Panc1 (cell line): ENCODE data around the gene PSMA8. TPM values are rescaled to one million over a fixed set of nuclear protein-coding genes. Genes with fewer than 3 reads are reported as not detected.

Source experiments
- ATAC-seq: fragments of 200-7000 bp; cut with Tn5 transposase; 2 replicates; pipeline ENCODE4 v1.9.1; 2020; ENCODE audit warnings: mild to moderate bottlenecking, moderate library complexity
- BruUV-seq: library from RNA; stranded (reverse); fragments of 400-500 nt; replicated peaks from 2 replicates; lab custom pipeline; 2021; lab: Mats Ljungman, UMichigan
- CTCF ChIA-PET: fragments of 300-600 bp; sonication (Branson Sonifier 250); formaldehyde crosslinking; loops from one replicate; lab custom pipeline; 2022; ENCODE audit warnings: antibody characterized with exemption; lab: Charles Lee
- POLR2A ChIA-PET: fragments of 300-600 bp; sonication (Branson Sonifier 250); formaldehyde crosslinking; loops from one replicate; lab custom pipeline; 2022; ENCODE audit warnings: antibody characterized with exemption; lab: Charles Lee
- DNase-seq: peaks from one replicate; pipeline ENCODE4 v3.0.0-alpha.2; 2010; ENCODE audit warnings: low read depth, low spot score
- H3K27ac ChIP-seq: 2 replicates; pipeline ENCODE4 v1.5.1; 2011; ENCODE audit warnings: mild to moderate bottlenecking, low read length, inconsistent platforms
- H3K27me3 ChIP-seq: fragments of 200-500 bp; sonication (Bioruptor generic); 2 replicates; pipeline ENCODE4 v1.6.0; 2014; ENCODE audit warnings: low read length, inconsistent platforms; ENCODE audit not compliant: control insufficient read depth, insufficient read depth
- H3K36me3 ChIP-seq: fragments of 200-500 bp; sonication (Bioruptor generic); 2 replicates; pipeline ENCODE4 v1.5.1; 2014; ENCODE audit warnings: inconsistent platforms, mild to moderate bottlenecking, low read length, moderate library complexity; ENCODE audit not compliant: control insufficient read depth, insufficient read depth
- H3K4me1 ChIP-seq: 2 replicates; pipeline ENCODE4 v1.5.1; 2011; ENCODE audit warnings: inconsistent platforms, mild to moderate bottlenecking, low read length, moderate library complexity; ENCODE audit not compliant: control insufficient read depth, insufficient read depth
- H3K4me3 ChIP-seq, 2 experiments: 2 replicates each; pipeline ENCODE4 v1.5.1; 2011 to 2012; ENCODE audit warnings: low read depth in 2 of 2, low read length in 2 of 2, mild to moderate bottlenecking in 2 of 2, inconsistent platforms in 1 of 2, moderate library complexity in 1 of 2
- H3K9me3 ChIP-seq: fragments of 200-500 bp; sonication (Bioruptor generic); 2 replicates; pipeline ENCODE4 v1.5.1; 2014; ENCODE audit warnings: low read depth, mild to moderate bottlenecking, inconsistent platforms, low read length, moderate library complexity; ENCODE audit not compliant: control insufficient read depth, insufficient read depth
- CTCF ChIP-seq: fragments of 450-650 bp; IDR thresholded peaks from 2 replicates; pipeline ENCODE4 v1.5.1; 2017; ENCODE audit warnings: mild to moderate bottlenecking
- POLR2AphosphoS5 ChIP-seq: IDR thresholded peaks from 2 replicates; pipeline ENCODE4 v1.6.1; 2012; ENCODE audit warnings: mild to moderate bottlenecking, low read depth, low read length, moderate library complexity
- SIN3A ChIP-seq: IDR thresholded peaks from 2 replicates; pipeline ENCODE4 v1.6.1; 2012; ENCODE audit warnings: low read depth, mild to moderate bottlenecking, low read length, moderate library complexity, borderline replicate concordance; ENCODE audit not compliant: insufficient read depth
- TCF7L2 ChIP-seq: IDR thresholded peaks from 2 replicates; pipeline ENCODE4 v1.6.1; 2011; ENCODE audit warnings: mild to moderate bottlenecking, low read depth, low read length, inconsistent platforms
- in situ Hi-C: cut with HindIII; loops from 2 replicates; pipeline ENCODE4 v1.10.0; 2016; ENCODE audit warnings: low sequenced_read_pairs, low pct_unique_long_range_greater_than_20kb
- intact Hi-C: fragments of 100-400 bp; cut with micrococcal nuclease; formaldehyde crosslinking; loops from one replicate; pipeline ENCODE4 v1.10.0; 2022; ENCODE audit not compliant: unreplicated experiment
- total RNA-seq: library from RNA; stranded (reverse); gene quantifications from one replicate; pipeline ENCODE4 v1.2.1, GENCODE V29; 2021; ENCODE audit not compliant: unreplicated experiment
- TF ChIP-seq, protein P1 (sequence below), 2 experiments: IDR thresholded peaks; 2 replicates each; pipeline ENCODE4 v1.6.1; 2011 to 2012; ENCODE audit warnings: low read depth in 2 of 2, control low read depth in 1 of 2, low read length in 1 of 2, mild to moderate bottlenecking in 1 of 2, moderate library complexity in 1 of 2; ENCODE audit not compliant: insufficient read depth in 1 of 2

The PSMA8 gene
- total RNA-seq, 1 experiment from 2014 or later, result not detected

DNA sequence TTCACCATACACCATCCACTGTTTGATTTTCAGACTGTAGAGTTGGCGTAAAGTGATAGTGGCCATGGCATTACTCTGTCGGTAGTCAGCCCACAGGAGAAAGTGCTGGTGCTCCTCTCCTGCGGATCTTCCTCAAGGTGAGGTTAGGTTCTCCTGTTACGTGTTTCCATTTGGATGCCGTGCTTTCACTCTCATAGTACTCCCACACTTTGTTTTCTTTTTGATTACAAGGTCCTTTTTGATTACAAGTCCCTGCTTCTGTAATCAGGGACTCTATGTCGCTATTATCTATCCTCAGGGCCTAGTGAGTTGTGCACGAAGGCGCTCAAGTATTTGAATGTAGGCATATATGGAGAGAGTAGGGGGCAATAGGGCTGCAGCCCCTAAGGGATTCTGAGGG is 96.8 kb downstream of the PSMA8 start:
- intact Hi-C loops, result no loop called here
- Histone ChIP-seq H3K4me1 (peaks cover 11% of the 10 kb centered on the region), H3K4me3 (no peak overlapping the region), H3K36me3 (no peaks in the 10 kb centered on the region; the same call in 1 of the 2 replicates), H3K27me3 (no peaks in the 10 kb centered on the region), H3K27ac (no peak overlapping the region), H3K9me3 (no peaks in the 10 kb centered on the region)
- DNase-seq (no peak), ATAC-seq (no peak)
- TF ChIP-seq SIN3A (no peak), POLR2AphosphoS5 (no peak), TCF7L2 (no peak), CTCF (no peak)
- TF ChIP-seq, protein P1, sequence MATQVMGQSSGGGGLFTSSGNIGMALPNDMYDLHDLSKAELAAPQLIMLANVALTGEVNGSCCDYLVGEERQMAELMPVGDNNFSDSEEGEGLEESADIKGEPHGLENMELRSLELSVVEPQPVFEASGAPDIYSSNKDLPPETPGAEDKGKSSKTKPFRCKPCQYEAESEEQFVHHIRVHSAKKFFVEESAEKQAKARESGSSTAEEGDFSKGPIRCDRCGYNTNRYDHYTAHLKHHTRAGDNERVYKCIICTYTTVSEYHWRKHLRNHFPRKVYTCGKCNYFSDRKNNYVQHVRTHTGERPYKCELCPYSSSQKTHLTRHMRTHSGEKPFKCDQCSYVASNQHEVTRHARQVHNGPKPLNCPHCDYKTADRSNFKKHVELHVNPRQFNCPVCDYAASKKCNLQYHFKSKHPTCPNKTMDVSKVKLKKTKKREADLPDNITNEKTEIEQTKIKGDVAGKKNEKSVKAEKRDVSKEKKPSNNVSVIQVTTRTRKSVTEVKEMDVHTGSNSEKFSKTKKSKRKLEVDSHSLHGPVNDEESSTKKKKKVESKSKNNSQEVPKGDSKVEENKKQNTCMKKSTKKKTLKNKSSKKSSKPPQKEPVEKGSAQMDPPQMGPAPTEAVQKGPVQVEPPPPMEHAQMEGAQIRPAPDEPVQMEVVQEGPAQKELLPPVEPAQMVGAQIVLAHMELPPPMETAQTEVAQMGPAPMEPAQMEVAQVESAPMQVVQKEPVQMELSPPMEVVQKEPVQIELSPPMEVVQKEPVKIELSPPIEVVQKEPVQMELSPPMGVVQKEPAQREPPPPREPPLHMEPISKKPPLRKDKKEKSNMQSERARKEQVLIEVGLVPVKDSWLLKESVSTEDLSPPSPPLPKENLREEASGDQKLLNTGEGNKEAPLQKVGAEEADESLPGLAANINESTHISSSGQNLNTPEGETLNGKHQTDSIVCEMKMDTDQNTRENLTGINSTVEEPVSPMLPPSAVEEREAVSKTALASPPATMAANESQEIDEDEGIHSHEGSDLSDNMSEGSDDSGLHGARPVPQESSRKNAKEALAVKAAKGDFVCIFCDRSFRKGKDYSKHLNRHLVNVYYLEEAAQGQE (IDR thresholded peaks at IDR 0.05; ENCODE audit: insufficient read depth in 1 of 2, low read depth in 2 of 2, low read length in 1 of 2), result no peak
- in situ Hi-C loops, result no loop called here
- ChIA-PET CTCF (no interaction called here), POLR2A (no interaction called here)
- no TSS peak for BruUV-seq

GRCh38 chr18:26233208-26233607 is 99.5 kb downstream of the PSMA8 start:
- H3K36me3 ChIP-seq, result no peaks in the 10 kb centered on the region

More at GRCh38 chr18:26233208-26233607, 99.5 kb downstream of the PSMA8 start:
- no TSS peak for BruUV-seq
- ChIA-PET CTCF (no interaction called here), POLR2A (no interaction called here)
- in situ Hi-C loops, result no loop called here
- TF ChIP-seq, protein P1 (IDR thresholded peaks at IDR 0.05; ENCODE audit: insufficient read depth in 1 of 2, low read depth in 2 of 2, low read length in 1 of 2), result no peak
- TF ChIP-seq POLR2AphosphoS5 (no peak), TCF7L2 (no peak), SIN3A (no peak), CTCF (no peak)
- Histone ChIP-seq H3K4me3 (no peak overlapping the region), H3K27ac (no peak overlapping the region), H3K9me3 (no peaks in the 10 kb centered on the region), H3K27me3 (no peaks in the 10 kb centered on the region), H3K4me1 (peaks cover 7% of the 10 kb centered on the region)
- intact Hi-C loops, result no loop called here
- ATAC-seq (no peak), DNase-seq (no peak)
